Liver (tissue), 9 donors: Measurements from ENCODE around the gene OTOG. TPM values are rescaled to one million over a fixed set of nuclear protein-coding genes. Genes with fewer than 3 reads are reported as not detected.

Experiments used
- DNase-seq: peaks from one replicate; pipeline ENCODE4 v3.0.0-alpha.2; 2017; ENCODE audit warnings: low spot score
- H3K27ac ChIP-seq, 2 donors: one replicate each; pipeline ENCODE4 v1.7.0; 2013; ENCODE audit warnings: inconsistent platforms in 2 of 2, low read length in 2 of 2, control low read depth in 1 of 2, low read depth in 1 of 2, mild to moderate bottlenecking in 1 of 2
- H3K27me3 ChIP-seq, 4 donors: one replicate each; pipeline versions ENCODE4 v1.6.1 to v1.7.0; 2013; ENCODE audit warnings: low read length in 3 of 4, inconsistent platforms in 1 of 4, mild to moderate bottlenecking in 1 of 4, moderate library complexity in 1 of 4; ENCODE audit not compliant: control insufficient read depth in 4 of 4, insufficient read depth in 4 of 4
- H3K36me3 ChIP-seq, 4 donors: one replicate each; pipeline versions ENCODE4 v1.6.1 to v1.7.0; 2013; ENCODE audit warnings: low read length in 3 of 4, mild to moderate bottlenecking in 3 of 4, low read depth in 1 of 4, moderate library complexity in 1 of 4; ENCODE audit not compliant: control insufficient read depth in 4 of 4, insufficient read depth in 3 of 4
- H3K4me1 ChIP-seq, 4 donors: one replicate each; pipeline versions ENCODE4 v1.6.1 to v1.7.0; 2013; ENCODE audit warnings: low read length in 3 of 4, mild to moderate bottlenecking in 3 of 4, moderate library complexity in 1 of 4; ENCODE audit not compliant: control insufficient read depth in 4 of 4, insufficient read depth in 4 of 4
- H3K4me3 ChIP-seq, 3 donors: one replicate each; pipeline versions ENCODE4 v1.6.1 to v1.7.0; 2013; ENCODE audit warnings: low read length in 3 of 3, control low read depth in 1 of 3, low read depth in 1 of 3, mild to moderate bottlenecking in 1 of 3
- H3K9ac ChIP-seq, 2 donors: one replicate each; pipeline ENCODE4 v1.7.0; 2013; ENCODE audit warnings: low read length in 2 of 2, mild to moderate bottlenecking in 2 of 2, moderate library complexity in 2 of 2, control low read depth in 1 of 2, low read depth in 1 of 2
- H3K9me3 ChIP-seq, 4 donors: one replicate each; pipeline versions ENCODE4 v1.6.1 to v1.7.0; 2013; ENCODE audit warnings: low read length in 3 of 4; ENCODE audit not compliant: control insufficient read depth in 4 of 4
- EGR1 ChIP-seq, 2 donors: IDR thresholded peaks; 2 replicates each; pipeline ENCODE4 v1.6.1; 2016 to 2018; ENCODE audit warnings: antibody characterized with exemption in 2 of 2, low read depth in 2 of 2
- FOXA1 ChIP-seq: IDR thresholded peaks from 2 replicates; pipeline ENCODE4 v1.6.1; 2016; ENCODE audit warnings: antibody characterized with exemption
- RAD21 ChIP-seq, 2 donors: IDR thresholded peaks; 2 replicates each; pipeline ENCODE4 v1.6.1; 2016; ENCODE audit warnings: antibody characterized with exemption in 2 of 2, mild to moderate bottlenecking in 2 of 2
- REST ChIP-seq: IDR thresholded peaks from 2 replicates; pipeline ENCODE4 v1.6.1; 2016; ENCODE audit warnings: antibody characterized with exemption, mild to moderate bottlenecking
- RXRA ChIP-seq, 2 donors: IDR thresholded peaks; 2 replicates each; pipeline ENCODE4 v1.6.1; 2017 to 2018; ENCODE audit warnings: antibody characterized with exemption in 2 of 2, mild to moderate bottlenecking in 1 of 2
- YY1 ChIP-seq: IDR thresholded peaks from 2 replicates; pipeline ENCODE4 v1.6.1; 2016; ENCODE audit warnings: antibody characterized with exemption, mild to moderate bottlenecking
- WGBS: extraction: QIAGEN DNeasy Blood & Tissue Kit; methylation state at CpG from one replicate; pipeline ENCODE4 v1.1.7; 2013; 5-methylcytosine and 5-hydroxymethylcytosine counted together
- polyA plus RNA-seq, 2 donors: library from polyadenylated mRNA; stranded (reverse) in 1 of 2; unstranded in 1 of 2; fragments of 200-250 nt in 1 of 2; fragments of >200 nt in 1 of 2; fragmentation: Nextera tagmentation in 1 of 2; extraction: Ambion mirVana in 1 of 2; gene quantifications; one replicate each; pipeline versions ENCODE4 v1.2.1 to v1.2.3, GENCODE V29; 2013 to 2015
- total RNA-seq, 2 donors: library from RNA; depleted of rRNA; stranded (reverse); fragments of >200 nt; gene quantifications; one replicate each; pipeline ENCODE4 v1.2.3, GENCODE V29; 2014
- TF ChIP-seq, protein P1 (sequence below): fragments of 150-350 bp; IDR thresholded peaks from 2 replicates; pipeline ENCODE4 v1.5.1; 2017; ENCODE audit warnings: improper control_type of control experiment, low read depth, low read length; ENCODE audit not compliant: missing input control
- TF ChIP-seq, protein P2 (sequence below): IDR thresholded peaks from 2 replicates; pipeline ENCODE4 v1.6.1; 2016; ENCODE audit warnings: antibody characterized with exemption
- donor health status: healthy.
- donor health status: healthy.
- donor health status: healthy.
- donor health status: healthy.
- donor health status: healthy.

OTOG gene
- total and polyA plus RNA-seq, 4 donors, result not detected

GRCh38 chr11:17552041-17552355 is 4.9 kb downstream of the OTOG start:
- no peak for DNase-seq
- no peak overlapping the region for H3K9ac ChIP-seq
- H3K27me3 ChIP-seq, result no peaks in the 10 kb centered on the region
- H3K9me3 ChIP-seq, result no peaks in the 10 kb centered on the region
- H3K27ac ChIP-seq, result no peak overlapping the region
- TF ChIP-seq, protein P1, sequence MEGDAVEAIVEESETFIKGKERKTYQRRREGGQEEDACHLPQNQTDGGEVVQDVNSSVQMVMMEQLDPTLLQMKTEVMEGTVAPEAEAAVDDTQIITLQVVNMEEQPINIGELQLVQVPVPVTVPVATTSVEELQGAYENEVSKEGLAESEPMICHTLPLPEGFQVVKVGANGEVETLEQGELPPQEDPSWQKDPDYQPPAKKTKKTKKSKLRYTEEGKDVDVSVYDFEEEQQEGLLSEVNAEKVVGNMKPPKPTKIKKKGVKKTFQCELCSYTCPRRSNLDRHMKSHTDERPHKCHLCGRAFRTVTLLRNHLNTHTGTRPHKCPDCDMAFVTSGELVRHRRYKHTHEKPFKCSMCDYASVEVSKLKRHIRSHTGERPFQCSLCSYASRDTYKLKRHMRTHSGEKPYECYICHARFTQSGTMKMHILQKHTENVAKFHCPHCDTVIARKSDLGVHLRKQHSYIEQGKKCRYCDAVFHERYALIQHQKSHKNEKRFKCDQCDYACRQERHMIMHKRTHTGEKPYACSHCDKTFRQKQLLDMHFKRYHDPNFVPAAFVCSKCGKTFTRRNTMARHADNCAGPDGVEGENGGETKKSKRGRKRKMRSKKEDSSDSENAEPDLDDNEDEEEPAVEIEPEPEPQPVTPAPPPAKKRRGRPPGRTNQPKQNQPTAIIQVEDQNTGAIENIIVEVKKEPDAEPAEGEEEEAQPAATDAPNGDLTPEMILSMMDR, result no peak
- TF ChIP-seq EGR1 (IDR thresholded peaks at IDR 0.05; ENCODE audit: low read depth in 2 of 2), result no peak
- 88% methylated on average over 4 of the region's 4 CpGs for WGBS
- no peak overlapping the region for H3K4me3 ChIP-seq
- no peaks in the 10 kb centered on the region for H3K36me3 ChIP-seq
- H3K4me1 ChIP-seq, result no peaks in the 10 kb centered on the region

DNA sequence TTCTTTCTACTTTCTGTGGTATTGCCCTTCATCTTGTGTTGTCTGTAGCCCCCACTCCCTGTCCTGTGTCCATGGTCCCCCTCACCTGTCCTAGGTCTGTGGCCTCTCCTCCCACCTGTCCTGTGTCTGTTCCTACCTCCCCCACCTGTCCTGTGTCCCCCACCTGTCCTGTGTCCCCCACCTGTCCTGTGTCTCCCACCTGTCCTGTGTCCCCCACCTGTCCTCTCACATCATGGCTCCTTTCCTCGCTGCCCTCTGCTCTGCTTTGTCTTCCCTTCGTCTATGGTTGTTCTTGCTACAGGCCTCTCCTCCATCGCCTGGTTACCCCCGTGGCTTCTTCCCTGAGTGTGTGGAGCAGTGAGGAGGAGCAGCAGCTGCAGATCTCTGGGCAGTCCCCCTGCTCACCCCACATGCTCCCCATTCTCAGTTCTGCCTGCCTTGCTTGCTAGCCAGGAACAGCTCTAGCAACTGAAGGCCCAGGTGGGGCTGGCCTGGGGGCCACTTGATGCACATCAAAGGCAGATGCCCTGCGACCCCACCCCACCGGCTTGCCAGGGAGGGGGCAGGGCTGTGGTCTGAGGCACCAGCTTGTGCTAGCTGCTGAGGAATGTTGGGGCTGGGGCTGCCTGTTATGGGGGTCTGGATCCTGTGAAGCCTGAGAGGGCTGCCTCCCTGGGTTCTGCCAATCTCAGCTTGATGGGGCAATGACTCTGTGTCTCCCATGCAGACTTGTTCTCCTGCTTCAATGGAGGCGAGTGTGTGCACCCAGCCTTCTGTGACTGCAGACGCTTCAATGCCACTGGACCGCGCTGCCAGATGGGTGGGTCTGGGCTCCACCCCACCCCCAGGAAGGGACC is 5.6 kb downstream of the OTOG start:
- Histone ChIP-seq H3K4me1 (no peaks in the 10 kb centered on the region), H3K27me3 (no peaks in the 10 kb centered on the region), H3K9me3 (no peaks in the 10 kb centered on the region), H3K9ac (no peak overlapping the region), H3K4me3 (no peak overlapping the region), H3K27ac (no peak overlapping the region), H3K36me3 (no peaks in the 10 kb centered on the region)
- no peak for DNase-seq
- 91% methylated on average over 10 of the region's 10 CpGs for WGBS
- no peak for TF ChIP-seq REST

DNA sequence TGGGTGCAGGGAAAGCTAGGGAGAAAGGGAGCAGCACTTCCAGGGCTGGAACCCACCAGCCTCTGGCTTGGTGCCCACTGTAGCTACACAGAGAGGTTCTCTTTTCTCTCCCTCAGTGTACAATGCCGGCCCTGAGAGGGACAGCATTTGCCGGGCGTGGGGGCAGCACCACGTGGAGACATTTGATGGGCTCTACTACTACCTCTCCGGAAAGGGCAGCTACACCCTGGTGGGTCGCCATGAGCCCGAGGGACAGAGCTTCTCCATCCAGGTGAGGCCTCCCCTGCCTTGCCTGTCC is 6.1 kb downstream of the OTOG start:
- TF ChIP-seq RAD21 (IDR thresholded peaks at IDR 0.05) (no peak), RXRA (IDR thresholded peaks at IDR 0.05) (no peak), FOXA1 (no peak)
- no peaks in the 10 kb centered on the region for H3K27me3 ChIP-seq
- no peak for DNase-seq

DNA sequence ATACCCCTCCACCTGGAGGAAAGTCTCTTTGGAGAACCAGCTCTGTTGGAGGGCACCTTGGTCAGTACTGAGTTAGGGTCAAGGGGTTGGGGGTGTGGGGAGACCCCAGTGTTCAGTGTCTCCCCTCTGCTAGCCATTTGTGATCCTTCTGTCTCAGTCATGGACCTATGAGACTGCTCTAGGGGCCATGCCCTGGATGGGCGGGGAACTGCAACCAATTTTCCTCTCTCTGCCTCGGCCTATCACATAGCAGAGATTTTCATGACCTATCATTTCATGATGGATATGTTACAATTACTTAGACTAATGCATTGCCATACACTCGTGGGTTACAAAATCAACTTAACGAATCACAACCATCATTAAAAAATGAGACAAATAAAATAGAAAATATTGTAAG is 7.4 kb downstream of the OTOG start:
- no peak for TF ChIP-seq REST
- no peak for TF ChIP-seq YY1
- no peak for TF ChIP-seq RAD21 (IDR thresholded peaks at IDR 0.05)
- TF ChIP-seq, protein P2, sequence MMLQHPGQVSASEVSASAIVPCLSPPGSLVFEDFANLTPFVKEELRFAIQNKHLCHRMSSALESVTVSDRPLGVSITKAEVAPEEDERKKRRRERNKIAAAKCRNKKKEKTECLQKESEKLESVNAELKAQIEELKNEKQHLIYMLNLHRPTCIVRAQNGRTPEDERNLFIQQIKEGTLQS, result no peak
- H3K36me3 ChIP-seq, result no peaks in the 10 kb centered on the region
- no peaks in the 10 kb centered on the region for H3K27me3 ChIP-seq
- WGBS, result 92% methylated on average over 4 of the region's 4 CpGs
- H3K9me3 ChIP-seq, result no peaks in the 10 kb centered on the region
- DNase-seq, result no peak
- H3K4me1 ChIP-seq, result no peaks in the 10 kb centered on the region
- H3K4me3 ChIP-seq, result no peak overlapping the region
- no peak overlapping the region for H3K9ac ChIP-seq
- no peak overlapping the region for H3K27ac ChIP-seq

More for the DNA sequence above, 6.1 kb downstream of the OTOG start:
- Histone ChIP-seq H3K4me1 (no peaks in the 10 kb centered on the region), H3K36me3 (no peaks in the 10 kb centered on the region), H3K9ac (no peak overlapping the region), H3K4me3 (no peak overlapping the region), H3K27ac (no peak overlapping the region), H3K9me3 (no peaks in the 10 kb centered on the region)
- 83% methylated on average over 7 of the region's 7 CpGs for WGBS
